GM12874 (cell line): ENCODE results near the gene ERCC1.

Experiments
- CTCF ChIP-seq: IDR thresholded peaks from 2 replicates; pipeline ENCODE4 v1.5.1; 2011; ENCODE audit warnings: low read depth, mild to moderate bottlenecking, control low read depth, low read length, moderate library complexity; ENCODE audit not compliant: insufficient read depth

ERCC1 gene

GRCh38 chr19:45400192-45400591, 23.5 kb downstream of the ERCC1 start:
- no peak for TF ChIP-seq CTCF

- no peak for TF ChIP-seq CTCF
Measured at GRCh38 chr19:45395821-45396617, 27.7 kb downstream of the ERCC1 start.

- no peak for TF ChIP-seq CTCF
Measured at GRCh38 chr19:45391871-45392665, 31.6 kb downstream of the ERCC1 start.

GRCh38 chr19:45391346-45391745, 32.4 kb downstream of the ERCC1 start:
- no peak for TF ChIP-seq CTCF

- TF ChIP-seq CTCF: no peak
Measured at GRCh38 chr19:45385392-45386221, 38.1 kb downstream of the ERCC1 start.

GRCh38 chr19:45382426-45382825, 41.3 kb downstream of the ERCC1 start:
- TF ChIP-seq CTCF: no peak

GRCh38 chr19:45380107-45380506, 43.6 kb downstream of the ERCC1 start:
- TF ChIP-seq CTCF: no peak
